AG09309 (cell line): ENCODE data around the gene WRAP73.
"Not testable (repeated sequence)": the region's sequence is repeated elsewhere in the genome, so short reads cannot be mapped to it uniquely, and the experiment has no call there.

Experiments used
- DNase-seq: peaks from one replicate; pipeline ENCODE4 v3.0.0-alpha.2; 2010; ENCODE audit warnings: low read depth
- H3K4me3 ChIP-seq: 2 replicates; pipeline ENCODE4 v1.5.1; 2011; ENCODE audit warnings: mild to moderate bottlenecking, low read depth, low read length, moderate library complexity; ENCODE audit not compliant: control insufficient read depth
- TF ChIP-seq, protein P1 (sequence below): IDR thresholded peaks from 2 replicates; pipeline ENCODE4 v1.5.1; 2011; ENCODE audit warnings: mild to moderate bottlenecking, low read depth, low read length, inconsistent platforms; ENCODE audit not compliant: insufficient read depth, control insufficient read depth; ENCODE audit errors: missing control alignments

WRAP73 gene

DNA sequence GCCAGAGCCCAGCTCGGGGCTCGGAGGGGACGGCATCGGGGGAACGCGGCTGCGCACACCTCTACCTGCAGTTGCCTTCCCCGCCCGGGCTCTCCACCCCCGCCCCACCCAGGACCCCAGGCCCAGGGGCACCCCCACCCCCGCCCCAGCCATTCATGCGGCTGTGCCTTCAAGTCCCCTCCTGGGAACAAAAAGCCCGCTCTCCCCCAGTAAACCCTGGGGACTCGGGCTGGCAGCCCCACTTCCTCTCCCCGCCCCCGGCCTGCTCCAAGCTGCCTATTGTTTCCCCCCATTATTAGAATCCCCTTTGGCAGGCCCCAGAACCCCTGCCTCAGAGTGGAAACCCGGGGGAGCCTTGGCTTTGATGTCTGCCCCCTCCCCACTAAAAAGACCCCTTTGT, 56.6 kb downstream of the WRAP73 start:
- TF ChIP-seq, protein P1, sequence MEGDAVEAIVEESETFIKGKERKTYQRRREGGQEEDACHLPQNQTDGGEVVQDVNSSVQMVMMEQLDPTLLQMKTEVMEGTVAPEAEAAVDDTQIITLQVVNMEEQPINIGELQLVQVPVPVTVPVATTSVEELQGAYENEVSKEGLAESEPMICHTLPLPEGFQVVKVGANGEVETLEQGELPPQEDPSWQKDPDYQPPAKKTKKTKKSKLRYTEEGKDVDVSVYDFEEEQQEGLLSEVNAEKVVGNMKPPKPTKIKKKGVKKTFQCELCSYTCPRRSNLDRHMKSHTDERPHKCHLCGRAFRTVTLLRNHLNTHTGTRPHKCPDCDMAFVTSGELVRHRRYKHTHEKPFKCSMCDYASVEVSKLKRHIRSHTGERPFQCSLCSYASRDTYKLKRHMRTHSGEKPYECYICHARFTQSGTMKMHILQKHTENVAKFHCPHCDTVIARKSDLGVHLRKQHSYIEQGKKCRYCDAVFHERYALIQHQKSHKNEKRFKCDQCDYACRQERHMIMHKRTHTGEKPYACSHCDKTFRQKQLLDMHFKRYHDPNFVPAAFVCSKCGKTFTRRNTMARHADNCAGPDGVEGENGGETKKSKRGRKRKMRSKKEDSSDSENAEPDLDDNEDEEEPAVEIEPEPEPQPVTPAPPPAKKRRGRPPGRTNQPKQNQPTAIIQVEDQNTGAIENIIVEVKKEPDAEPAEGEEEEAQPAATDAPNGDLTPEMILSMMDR = no peak
- DNase-seq = no peak
- no peak overlapping the region for H3K4me3 ChIP-seq

GRCh38 chr1:3590951-3591865, 58.7 kb downstream of the WRAP73 start:
- TF ChIP-seq, protein P1 = no peak
- H3K4me3 ChIP-seq = no peak overlapping the region
- DNase-seq = no peak

- TF ChIP-seq, protein P1 = no peak
- DNase-seq = no peak
- no peak overlapping the region for H3K4me3 ChIP-seq
These were observed 59.7 kb downstream of the WRAP73 start for GRCh38 chr1:3590139-3590763.

GRCh38 chr1:3588395-3588794, 61.5 kb downstream of the WRAP73 start:
- TF ChIP-seq, protein P1 = no peak
- DNase-seq = no peak
- H3K4me3 ChIP-seq = no peak overlapping the region

DNA sequence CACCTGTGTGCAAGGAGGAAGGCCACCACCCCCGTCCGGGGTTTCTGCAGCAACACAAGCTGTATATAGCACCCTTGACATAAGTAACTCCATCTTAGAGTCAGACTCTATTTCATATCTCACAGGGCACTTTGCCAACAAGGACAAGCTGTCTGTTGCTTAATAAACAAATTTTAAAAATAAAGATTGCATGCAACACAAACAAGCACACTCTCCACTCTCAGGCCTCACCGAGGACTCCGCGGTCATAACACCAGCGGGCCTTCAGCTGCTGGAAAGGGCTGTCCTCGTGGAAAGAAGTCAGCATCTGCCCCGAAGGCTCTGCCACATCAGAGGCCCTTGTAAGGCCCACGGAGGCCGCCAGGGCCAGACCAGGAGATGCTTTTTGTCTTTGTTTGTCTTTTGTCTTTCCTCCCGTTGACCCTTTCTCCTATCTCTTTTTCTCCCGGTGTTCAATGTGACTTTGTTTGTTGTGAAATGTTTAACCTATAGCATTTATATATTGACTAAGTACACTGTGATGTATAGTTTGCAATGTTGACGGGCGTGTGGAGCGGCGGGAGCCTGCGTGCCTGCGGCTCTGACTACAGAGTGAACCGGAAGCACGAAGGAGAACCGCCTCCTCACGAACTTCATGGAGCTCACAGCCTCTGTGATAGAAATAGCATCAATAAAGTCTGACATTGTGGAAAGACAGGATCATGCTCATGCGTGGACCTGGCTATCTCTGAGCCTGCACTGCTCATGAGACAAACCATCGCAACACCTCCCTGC, 62.7 kb downstream of the WRAP73 start:
- no peak for DNase-seq
- no peak overlapping the region for H3K4me3 ChIP-seq
- TF ChIP-seq, protein P1 = no peak

DNA sequence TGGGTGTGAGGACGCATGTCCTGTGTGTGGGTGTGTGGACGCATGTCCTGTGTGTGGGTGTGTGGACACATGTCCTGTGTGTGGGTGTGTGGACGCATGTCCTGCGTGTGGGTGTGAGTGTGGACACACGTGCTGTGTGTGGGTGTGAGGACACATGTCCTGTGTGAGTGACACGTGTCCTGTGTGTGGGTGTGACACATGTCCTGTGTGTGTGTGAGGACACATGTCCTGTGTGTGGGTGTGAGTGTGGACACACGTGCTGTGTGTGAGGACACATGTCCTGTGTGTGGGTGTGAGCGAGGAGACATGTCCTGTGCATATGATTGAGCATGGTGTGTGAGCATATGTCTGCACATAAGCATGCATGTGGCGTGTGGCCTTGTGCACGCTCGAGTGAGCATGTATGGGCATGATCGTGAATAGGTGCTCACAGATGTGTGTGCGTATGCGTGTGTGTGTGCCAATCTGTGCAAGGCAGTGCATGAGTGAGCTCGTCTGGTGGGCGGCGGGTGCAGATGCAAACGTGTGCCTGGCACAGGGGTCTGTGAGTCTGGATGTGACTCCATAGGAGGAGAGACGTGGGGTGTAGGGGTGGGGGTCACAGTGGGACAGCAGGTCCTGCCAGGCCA, 63.8 kb downstream of the WRAP73 start:
- TF ChIP-seq, protein P1 = no peak
- no peak for DNase-seq
- H3K4me3 ChIP-seq = no peak overlapping the region

- not testable (repeated sequence) for DNase-seq, H3K4me3 ChIP-seq
These were observed 64.5 kb downstream of the WRAP73 start for GRCh38 chr1:3585353-3585868.
